Measurements from ENCODE around the gene DAZAP1.
"Not testable (repeated sequence)": the region's sequence is repeated elsewhere in the genome, so short reads cannot be mapped to it uniquely, and the experiment has no call there.

Gene DAZAP1

GRCh38 chr19:1410136-1410786, 2.9 kb downstream of the DAZAP1 start:
- no peak for DNase-seq (ENCODE audit: low read depth in 2 of 2, low spot score in 1 of 2)

- DNase-seq (ENCODE audit: low read depth in 2 of 2, low spot score in 1 of 2), result no peak
These were observed 3.4 kb downstream of the DAZAP1 start for GRCh38 chr19:1410789-1411188.

GRCh38 chr19:1411255-1412191, 4.1 kb downstream of the DAZAP1 start:
- DNase-seq (ENCODE audit: low read depth in 2 of 2, low spot score in 1 of 2), result no peak

- DNase-seq (ENCODE audit: low read depth in 2 of 2, low spot score in 1 of 2), result no peak
These were observed 5.0 kb downstream of the DAZAP1 start for GRCh38 chr19:1412323-1412923.

- DNase-seq (ENCODE audit: low read depth in 2 of 2, low spot score in 1 of 2), result no peak
These were observed 5.8 kb downstream of the DAZAP1 start for GRCh38 chr19:1412995-1413800.

- DNase-seq (ENCODE audit: low read depth in 2 of 2, low spot score in 1 of 2), result no peak
These were observed 8.8 kb downstream of the DAZAP1 start for GRCh38 chr19:1416014-1416841.

GRCh38 chr19:1417145-1417544, 9.8 kb downstream of the DAZAP1 start:
- no peak for DNase-seq (ENCODE audit: low read depth in 2 of 2, low spot score in 1 of 2)

- no peak for DNase-seq (ENCODE audit: low read depth in 2 of 2, low spot score in 1 of 2)
These were observed 10.5 kb downstream of the DAZAP1 start for GRCh38 chr19:1417681-1418495.

- no peak for DNase-seq (ENCODE audit: low read depth in 2 of 2, low spot score in 1 of 2)
These were observed 11.1 kb downstream of the DAZAP1 start for GRCh38 chr19:1418496-1418775.

- no peak for DNase-seq (ENCODE audit: low read depth in 2 of 2, low spot score in 1 of 2)
These were observed 11.8 kb downstream of the DAZAP1 start for GRCh38 chr19:1418951-1419738.

- DNase-seq (ENCODE audit: low read depth in 2 of 2, low spot score in 1 of 2), result not testable (repeated sequence)
These were observed 12.7 kb downstream of the DAZAP1 start for GRCh38 chr19:1420085-1420484.

GRCh38 chr19:1420590-1420989, 13.2 kb downstream of the DAZAP1 start:
- no peak for DNase-seq (ENCODE audit: low read depth in 2 of 2, low spot score in 1 of 2)

- DNase-seq (ENCODE audit: low read depth in 2 of 2, low spot score in 1 of 2), result no peak
These were observed 14.0 kb downstream of the DAZAP1 start for GRCh38 chr19:1421218-1421957.

- no peak for DNase-seq (ENCODE audit: low read depth in 2 of 2, low spot score in 1 of 2)
These were observed 14.5 kb downstream of the DAZAP1 start for GRCh38 chr19:1421958-1422305.

- DNase-seq (ENCODE audit: low read depth in 2 of 2, low spot score in 1 of 2), result no peak
These were observed 15.0 kb downstream of the DAZAP1 start for GRCh38 chr19:1422360-1422759.

GRCh38 chr19:1422943-1423342, 15.6 kb downstream of the DAZAP1 start:
- DNase-seq (ENCODE audit: low read depth in 2 of 2, low spot score in 1 of 2), result no peak

GRCh38 chr19:1423436-1424191, 16.2 kb downstream of the DAZAP1 start:
- no peak for DNase-seq (ENCODE audit: low read depth in 2 of 2, low spot score in 1 of 2)
